ENCODE measurements around the gene ZNF768. TPM values are rescaled to one million over a fixed set of nuclear protein-coding genes. Genes with fewer than 3 reads are reported as not detected.

Gene ZNF768
- total and polyA plus RNA-seq, 2 experiments from 2014 or later = 8.3 to 43.0 TPM

- TF ChIP-seq ZNF462 (CRISPR knock-in tag; IDR thresholded peaks at IDR 0.05) = no peak
- no peak for TF ChIP-seq JUNB (IDR thresholded peaks at IDR 0.05; ENCODE audit: unreplicated experiment)
- TF ChIP-seq ZNF114 (CRISPR knock-in tag; IDR thresholded peaks at IDR 0.05) = no peak
- TF ChIP-seq EZH2 (IDR thresholded peaks at IDR 0.05; ENCODE audit: low read depth, unreplicated experiment) = no peak
These were observed 33.3 kb upstream of the ZNF768 start (continued) for GRCh38 chr16:30559690-30560089.

- Histone ChIP-seq H2AFZ (peak overlapping the region; percentile 24; the same call in 1 of the 2 replicates), H4K20me1 (replicated peaks; ENCODE audit: insufficient read depth) (no peaks in the 10 kb centered on the region), H3F3A (replicated peaks; ENCODE audit: low read depth) (0 out of 2 replicates have a peak, but pooled peaks cover 17% of the 10 kb centered on the region), H3K4me2 (peak overlapping the region; percentile 88), H3K27ac (ENCODE audit: low read depth) (peak overlapping the region; percentile 94), H3K4me1 (ENCODE audit: insufficient read depth) (peaks cover 21% of the 10 kb centered on the region), H3K9me2 (ENCODE audit: insufficient read depth) (0 out of 2 replicates have a peak, but pooled peaks cover 3% of the 10 kb centered on the region), H3K27me3 (ENCODE audit: insufficient read depth) (no peaks in the 10 kb centered on the region), H3K4me3 (peak overlapping the region; percentile 91), H3K36me3 (ENCODE audit: insufficient read depth) (no peaks in the 10 kb centered on the region; the same call in 1 of the 2 replicates), H3K79me2 (replicated peaks; ENCODE audit: insufficient read depth) (peaks cover 3% of the 10 kb centered on the region; the same call in 1 of the 2 replicates)
- peaks cover 22% of the 10 kb centered on the region for H3K4me1 Mint-ChIP-seq
- ATAC-seq (no peak), DNase-seq (ENCODE audit: low spot score) (no peak)
- peak overlapping the region; percentile 94 for H3K27ac Mint-ChIP-seq
- no peaks in the 10 kb centered on the region; the same call in 2 of the 3 replicates for H3K9me3 Mint-ChIP-seq
- peaks cover 12% of the 10 kb centered on the region for H3K36me3 Mint-ChIP-seq (ENCODE audit: low read depth)
- H3K4me3 Mint-ChIP-seq = peak overlapping the region; percentile 81
- peaks cover 28% of the 10 kb centered on the region for H3K27me3 Mint-ChIP-seq (ENCODE audit: insufficient read depth, low read depth, poor library complexity)
- TF ChIP-seq ETS1 (IDR thresholded peaks at IDR 0.05) = no peak
- TF ChIP-seq REST (IDR thresholded peaks at IDR 0.05; ENCODE audit: unreplicated experiment) = no peak
- TF ChIP-seq EZH2phosphoT487 (IDR thresholded peaks at IDR 0.05; ENCODE audit: unreplicated experiment) = no peak
- TF ChIP-seq ZNF331 (CRISPR knock-in tag; IDR thresholded peaks at IDR 0.05; ENCODE audit: low read depth) = no peak
- no peak for TF ChIP-seq CTCF (conservative IDR thresholded peaks at IDR 0.05; ENCODE audit: low read depth in 2 of 2)
- TF ChIP-seq JUNB (IDR thresholded peaks at IDR 0.05; ENCODE audit: unreplicated experiment) = no peak
- TF ChIP-seq ZNF114 (CRISPR knock-in tag; IDR thresholded peaks at IDR 0.05) = no peak
These were observed 32.5 kb upstream of the ZNF768 start for GRCh38 chr16:30558789-30559377.

Data from GM23338 (cell line).